Measurements from ENCODE around the gene NPAT.

- no peak for TF ChIP-seq CTCF (IDR thresholded peaks at IDR 0.05; ENCODE audit: borderline replicate concordance, extremely low read depth, low read length, poor library complexity, severe bottlenecking)
- TF ChIP-seq EZH2 (IDR thresholded peaks at IDR 0.05; ENCODE audit: borderline replicate concordance, low read depth, low read length, severe bottlenecking) = no peak
Measured at GRCh38 chr11:108198833-108199232, 23.6 kb downstream of the NPAT start.
